ENCODE measurements around the gene C1QTNF7.

- TF ChIP-seq ZNF263 (CRISPR knock-in tag; IDR thresholded peaks at IDR 0.05; ENCODE audit: low read depth) (no peak), CTCF (IDR thresholded peaks at IDR 0.05) (no peak), USF1 (CRISPR knock-in tag; IDR thresholded peaks at IDR 0.05) (no peak), CREB1 (CRISPR knock-in tag; IDR thresholded peaks at IDR 0.05) (no peak), MAX (CRISPR knock-in tag; IDR thresholded peaks at IDR 0.05) (no peak)
Measured at GRCh38 chr4:15451181-15451865, 23.5 kb downstream of the C1QTNF7 start.

All from WTC11 (cell line).